ENCODE measurements around the gene RALGPS1. TPM values are rescaled to one million over a fixed set of nuclear protein-coding genes. Genes with fewer than 3 reads are reported as not detected.

RALGPS1 gene
- total and polyA plus RNA-seq, 2 donors (not counting 1 experiment from before 2014, with no cell fraction given), result 19.7 to 39.9 TPM

- ChIA-PET CTCF (interaction anchor here (1.6 kb wide), 1 partner anchor 11 kb away, joined by 4 read pairs; no protein-coding TSS in a partner anchor), POLR2A (no interaction called here)
- Histone ChIP-seq H3K9ac (ENCODE audit: low read length) (no peak overlapping the region), H2AFZ (ENCODE audit: insufficient read depth, low read depth, low read length, poor library complexity, severe bottlenecking) (no peak overlapping the region), H3K79me2 (ENCODE audit: control insufficient read depth, insufficient read depth, low read length) (no peaks in the 10 kb centered on the region), H3K9me3 (ENCODE audit: control extremely low read depth in 1 of 3, control insufficient read depth in 2 of 3, insufficient read depth in 1 of 3, low read length in 2 of 3) (no peaks in the 10 kb centered on the region), H3K4me1 (ENCODE audit: control insufficient read depth in 2 of 2, insufficient read depth in 2 of 2, low read length in 2 of 2) (no peaks in the 10 kb centered on the region), H3K4me2 (replicated peaks; ENCODE audit: low read depth, low read length, poor library complexity, severe bottlenecking) (no peak overlapping the region), H3K4me3 (ENCODE audit: control extremely low read depth in 1 of 5, extremely low read depth in 1 of 5, insufficient read depth in 1 of 5, low read depth in 2 of 5, low read length in 4 of 5) (no peak overlapping the region), H3K27me3 (replicated peaks in 1 of 4; ENCODE audit: control extremely low read depth in 1 of 4, control insufficient read depth in 3 of 4, insufficient read depth in 4 of 4, low read length in 3 of 4) (no peaks in the 10 kb centered on the region), H3K27ac (ENCODE audit: low read length in 2 of 2) (no peak overlapping the region), H3K36me3 (replicated peaks in 1 of 2; ENCODE audit: control extremely low read depth in 1 of 2, control insufficient read depth in 1 of 2, extremely low read depth in 1 of 2, insufficient read depth in 2 of 2, low read length in 1 of 2) (no peaks in the 10 kb centered on the region), H4K20me1 (ENCODE audit: control insufficient read depth, insufficient read depth, low read length, poor library complexity, severe bottlenecking) (no peaks in the 10 kb centered on the region)
- DNase-seq (no peak), ATAC-seq (ENCODE audit: low read depth) (no peak)
- intact Hi-C loops (cut with micrococcal nuclease), result no loop called here
- Mint-ChIP-seq H3K27ac (no peak overlapping the region), H3K9me3 (ENCODE audit: insufficient read depth) (no peaks in the 10 kb centered on the region), H3K27me3 (no peaks in the 10 kb centered on the region), H3K4me3 (no peak overlapping the region), H3K4me1 (no peaks in the 10 kb centered on the region)
- whole genome bisulfite sequencing (ENCODE audit: insufficient coverage), result no CpG with 5 or more reads among the region's 5 CpGs
- no peak for TF ChIP-seq EZH2 (IDR thresholded peaks at IDR 0.05; ENCODE audit: borderline replicate concordance, insufficient read depth, low read depth, low read length, poor library complexity, severe bottlenecking)
- no peak for TF ChIP-seq CTCF (IDR thresholded peaks at IDR 0.05)
These were observed 180.8 kb downstream of the RALGPS1 start for GRCh38 chr9:127095411-127095810.

- no peak overlapping the region for H3K4me2 ChIP-seq (replicated peaks; ENCODE audit: low read depth, low read length, poor library complexity, severe bottlenecking)
- no peaks in the 10 kb centered on the region for H4K20me1 ChIP-seq (ENCODE audit: control insufficient read depth, insufficient read depth, low read length, poor library complexity, severe bottlenecking)
- no peaks in the 10 kb centered on the region for H3K9me3 ChIP-seq (ENCODE audit: control extremely low read depth in 1 of 3, control insufficient read depth in 2 of 3, insufficient read depth in 1 of 3, low read length in 2 of 3)
- WGBS (ENCODE audit: insufficient coverage), result 96% methylated on average over 13 of the region's 13 CpGs
- Mint-ChIP-seq H3K9me3 (ENCODE audit: insufficient read depth) (no peaks in the 10 kb centered on the region), H3K4me3 (no peak overlapping the region), H3K27ac (no peak overlapping the region), H3K4me1 (no peaks in the 10 kb centered on the region), H3K27me3 (no peaks in the 10 kb centered on the region)
- H3K79me2 ChIP-seq (ENCODE audit: control insufficient read depth, insufficient read depth, low read length), result no peaks in the 10 kb centered on the region
- TF ChIP-seq EZH2 (IDR thresholded peaks at IDR 0.05; ENCODE audit: borderline replicate concordance, insufficient read depth, low read depth, low read length, poor library complexity, severe bottlenecking), result no peak
- no peak for TF ChIP-seq CTCF (IDR thresholded peaks at IDR 0.05)
- intact Hi-C loops (cut with micrococcal nuclease), result no loop called here
- no peaks in the 10 kb centered on the region for H3K27me3 ChIP-seq (replicated peaks in 1 of 4; ENCODE audit: control extremely low read depth in 1 of 4, control insufficient read depth in 3 of 4, insufficient read depth in 4 of 4, low read length in 3 of 4)
- ATAC-seq (ENCODE audit: low read depth) (no peak), DNase-seq (no peak)
- ChIA-PET POLR2A (no interaction called here), CTCF (no interaction called here)
- H3K27ac ChIP-seq (ENCODE audit: low read length in 2 of 2), result no peak overlapping the region
- H3K36me3 ChIP-seq (replicated peaks in 1 of 2; ENCODE audit: control extremely low read depth in 1 of 2, control insufficient read depth in 1 of 2, extremely low read depth in 1 of 2, insufficient read depth in 2 of 2, low read length in 1 of 2), result no peaks in the 10 kb centered on the region
- no peak overlapping the region for H3K4me3 ChIP-seq (ENCODE audit: control extremely low read depth in 1 of 5, extremely low read depth in 1 of 5, insufficient read depth in 1 of 5, low read depth in 2 of 5, low read length in 4 of 5)
- no peak overlapping the region for H2AFZ ChIP-seq (ENCODE audit: insufficient read depth, low read depth, low read length, poor library complexity, severe bottlenecking)
- no peaks in the 10 kb centered on the region for H3K4me1 ChIP-seq (ENCODE audit: control insufficient read depth in 2 of 2, insufficient read depth in 2 of 2, low read length in 2 of 2)
- no peak overlapping the region for H3K9ac ChIP-seq (ENCODE audit: low read length)
These were observed 181.6 kb downstream of the RALGPS1 start for GRCh38 chr9:127096208-127096607.

All from B cell (primary cell).